Ishikawa (cell line): ENCODE results near the gene BTBD9.

ENCODE experiments used
- CEBPB ChIP-seq: IDR thresholded peaks from 2 replicates; pipeline ENCODE4 v1.6.1; 2012
- CREB1 ChIP-seq: IDR thresholded peaks from 2 replicates; pipeline ENCODE4 v1.6.1; 2012; ENCODE audit warnings: low read depth
- EGR1 ChIP-seq: IDR thresholded peaks from 2 replicates; pipeline ENCODE4 v1.6.1; 2012
- EP300 ChIP-seq: IDR thresholded peaks from 2 replicates; pipeline ENCODE4 v1.6.1; 2012; ENCODE audit warnings: borderline replicate concordance
- FOXM1 ChIP-seq: IDR thresholded peaks from 2 replicates; pipeline ENCODE4 v1.6.1; 2012; ENCODE audit warnings: low read depth, borderline replicate concordance
- NFIC ChIP-seq: IDR thresholded peaks from 2 replicates; pipeline ENCODE4 v1.6.1; 2012
- RAD21 ChIP-seq: IDR thresholded peaks from 2 replicates; pipeline ENCODE4 v1.6.1; 2012; ENCODE audit warnings: low read depth
- TAF1 ChIP-seq: IDR thresholded peaks from 2 replicates; pipeline ENCODE4 v1.6.1; 2012; ENCODE audit warnings: low read depth, mild to moderate bottlenecking
- TCF12 ChIP-seq: IDR thresholded peaks from 2 replicates; pipeline ENCODE4 v1.6.1; 2012; ENCODE audit warnings: low read depth
- TEAD4 ChIP-seq: IDR thresholded peaks from 2 replicates; pipeline ENCODE4 v1.6.1; 2012
- YY1 ChIP-seq: IDR thresholded peaks from 2 replicates; pipeline ENCODE4 v1.6.1; 2012; ENCODE audit warnings: low read depth
- ZBTB7A ChIP-seq: IDR thresholded peaks from 2 replicates; pipeline ENCODE4 v1.6.1; 2012; ENCODE audit warnings: low read depth
- TF ChIP-seq, protein P1 (sequence below): IDR thresholded peaks from 2 replicates; pipeline ENCODE4 v1.6.1; 2012
- TF ChIP-seq, protein P2 (sequence below): IDR thresholded peaks from 2 replicates; pipeline ENCODE4 v1.6.1; 2012; ENCODE audit warnings: low read depth, mild to moderate bottlenecking
- TF ChIP-seq, protein P3 (sequence below): IDR thresholded peaks from 2 replicates; pipeline ENCODE4 v1.6.1; 2012

BTBD9 gene

DNA sequence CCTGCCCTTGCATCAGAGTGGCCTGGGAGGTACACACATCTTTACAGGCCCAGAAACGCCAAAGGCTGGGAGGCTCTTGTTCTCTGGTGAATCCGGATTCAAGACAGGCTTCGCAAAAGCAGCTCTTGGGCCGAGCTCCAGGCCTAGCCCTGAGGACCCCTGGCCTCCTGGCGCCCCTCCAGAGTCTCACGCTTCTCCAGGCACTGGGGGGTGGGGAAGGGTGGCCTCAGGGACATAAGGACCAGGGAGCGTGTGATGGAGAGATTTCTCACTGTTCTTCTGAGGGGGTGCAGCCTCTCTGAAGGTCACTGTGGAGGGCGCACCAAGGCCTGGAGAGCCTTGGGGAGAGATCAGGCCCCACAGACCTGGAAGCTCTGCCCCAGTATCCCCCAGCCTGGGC, 471.0 kb downstream of the BTBD9 start:
- TF ChIP-seq ZBTB7A (no peak), YY1 (no peak), FOXM1 (no peak), RAD21 (no peak), TAF1 (no peak), EGR1 (no peak), NFIC (no peak), CEBPB (no peak), TCF12 (no peak), CREB1 (no peak), TEAD4 (no peak), EP300 (no peak)
- TF ChIP-seq, protein P1, sequence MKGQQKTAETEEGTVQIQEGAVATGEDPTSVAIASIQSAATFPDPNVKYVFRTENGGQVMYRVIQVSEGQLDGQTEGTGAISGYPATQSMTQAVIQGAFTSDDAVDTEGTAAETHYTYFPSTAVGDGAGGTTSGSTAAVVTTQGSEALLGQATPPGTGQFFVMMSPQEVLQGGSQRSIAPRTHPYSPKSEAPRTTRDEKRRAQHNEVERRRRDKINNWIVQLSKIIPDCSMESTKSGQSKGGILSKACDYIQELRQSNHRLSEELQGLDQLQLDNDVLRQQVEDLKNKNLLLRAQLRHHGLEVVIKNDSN: no peak
- TF ChIP-seq, protein P2, sequence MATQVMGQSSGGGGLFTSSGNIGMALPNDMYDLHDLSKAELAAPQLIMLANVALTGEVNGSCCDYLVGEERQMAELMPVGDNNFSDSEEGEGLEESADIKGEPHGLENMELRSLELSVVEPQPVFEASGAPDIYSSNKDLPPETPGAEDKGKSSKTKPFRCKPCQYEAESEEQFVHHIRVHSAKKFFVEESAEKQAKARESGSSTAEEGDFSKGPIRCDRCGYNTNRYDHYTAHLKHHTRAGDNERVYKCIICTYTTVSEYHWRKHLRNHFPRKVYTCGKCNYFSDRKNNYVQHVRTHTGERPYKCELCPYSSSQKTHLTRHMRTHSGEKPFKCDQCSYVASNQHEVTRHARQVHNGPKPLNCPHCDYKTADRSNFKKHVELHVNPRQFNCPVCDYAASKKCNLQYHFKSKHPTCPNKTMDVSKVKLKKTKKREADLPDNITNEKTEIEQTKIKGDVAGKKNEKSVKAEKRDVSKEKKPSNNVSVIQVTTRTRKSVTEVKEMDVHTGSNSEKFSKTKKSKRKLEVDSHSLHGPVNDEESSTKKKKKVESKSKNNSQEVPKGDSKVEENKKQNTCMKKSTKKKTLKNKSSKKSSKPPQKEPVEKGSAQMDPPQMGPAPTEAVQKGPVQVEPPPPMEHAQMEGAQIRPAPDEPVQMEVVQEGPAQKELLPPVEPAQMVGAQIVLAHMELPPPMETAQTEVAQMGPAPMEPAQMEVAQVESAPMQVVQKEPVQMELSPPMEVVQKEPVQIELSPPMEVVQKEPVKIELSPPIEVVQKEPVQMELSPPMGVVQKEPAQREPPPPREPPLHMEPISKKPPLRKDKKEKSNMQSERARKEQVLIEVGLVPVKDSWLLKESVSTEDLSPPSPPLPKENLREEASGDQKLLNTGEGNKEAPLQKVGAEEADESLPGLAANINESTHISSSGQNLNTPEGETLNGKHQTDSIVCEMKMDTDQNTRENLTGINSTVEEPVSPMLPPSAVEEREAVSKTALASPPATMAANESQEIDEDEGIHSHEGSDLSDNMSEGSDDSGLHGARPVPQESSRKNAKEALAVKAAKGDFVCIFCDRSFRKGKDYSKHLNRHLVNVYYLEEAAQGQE: no peak
- TF ChIP-seq, protein P3, sequence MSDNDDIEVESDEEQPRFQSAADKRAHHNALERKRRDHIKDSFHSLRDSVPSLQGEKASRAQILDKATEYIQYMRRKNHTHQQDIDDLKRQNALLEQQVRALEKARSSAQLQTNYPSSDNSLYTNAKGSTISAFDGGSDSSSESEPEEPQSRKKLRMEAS: no peak

DNA sequence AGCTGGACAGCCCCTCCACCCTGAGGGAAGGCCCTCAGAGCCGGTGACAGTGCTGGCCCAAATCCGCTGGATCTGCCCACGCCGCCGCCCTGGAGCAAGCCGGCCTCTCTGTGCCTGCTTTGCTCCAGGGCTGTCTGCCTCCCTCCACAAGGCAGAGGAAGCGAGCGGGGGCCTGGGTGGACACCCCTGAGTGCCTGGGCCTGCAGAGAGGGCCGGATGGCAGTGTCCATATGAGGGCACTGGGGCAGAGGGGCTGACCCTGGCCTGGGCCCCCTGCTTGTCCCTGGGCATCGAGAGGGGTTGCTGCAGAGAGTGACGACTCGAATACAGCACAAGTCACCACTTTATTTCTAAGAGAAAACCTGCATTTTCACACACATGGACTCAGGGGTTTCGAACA, 471.6 kb downstream of the BTBD9 start:
- TF ChIP-seq TEAD4 (no peak), CREB1 (no peak), TCF12 (no peak), FOXM1 (no peak), YY1 (no peak), EP300 (no peak), ZBTB7A (no peak), CEBPB (no peak), TAF1 (no peak), EGR1 (no peak), NFIC (no peak)
- TF ChIP-seq, protein P3: no peak
- TF ChIP-seq, protein P1: no peak
- TF ChIP-seq, protein P2: no peak

DNA sequence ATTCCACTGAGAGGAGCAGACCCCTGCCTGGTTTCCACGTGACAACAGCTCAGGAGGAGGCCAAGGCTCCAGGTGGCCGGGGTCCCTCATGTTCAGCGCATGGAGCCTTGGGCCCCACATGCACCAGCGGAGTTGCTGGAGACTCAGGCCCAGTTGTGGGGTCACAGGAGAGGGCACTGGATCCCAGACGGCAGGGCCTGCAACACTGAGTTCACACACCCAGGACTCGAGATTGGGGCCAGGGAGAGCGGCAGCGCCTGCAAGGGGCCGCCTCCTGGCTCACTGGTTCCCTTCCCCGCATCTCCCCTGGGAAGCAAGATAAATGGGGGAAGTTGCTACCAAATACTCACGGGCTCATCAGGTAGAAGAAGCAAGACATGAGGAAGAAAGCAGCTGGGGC, 472.1 kb downstream of the BTBD9 start:
- TF ChIP-seq FOXM1 (no peak), RAD21 (no peak), YY1 (no peak), CEBPB (no peak), TCF12 (no peak), TEAD4 (no peak), ZBTB7A (no peak), EGR1 (no peak)
- TF ChIP-seq, protein P1: no peak
- TF ChIP-seq, protein P2: no peak

DNA sequence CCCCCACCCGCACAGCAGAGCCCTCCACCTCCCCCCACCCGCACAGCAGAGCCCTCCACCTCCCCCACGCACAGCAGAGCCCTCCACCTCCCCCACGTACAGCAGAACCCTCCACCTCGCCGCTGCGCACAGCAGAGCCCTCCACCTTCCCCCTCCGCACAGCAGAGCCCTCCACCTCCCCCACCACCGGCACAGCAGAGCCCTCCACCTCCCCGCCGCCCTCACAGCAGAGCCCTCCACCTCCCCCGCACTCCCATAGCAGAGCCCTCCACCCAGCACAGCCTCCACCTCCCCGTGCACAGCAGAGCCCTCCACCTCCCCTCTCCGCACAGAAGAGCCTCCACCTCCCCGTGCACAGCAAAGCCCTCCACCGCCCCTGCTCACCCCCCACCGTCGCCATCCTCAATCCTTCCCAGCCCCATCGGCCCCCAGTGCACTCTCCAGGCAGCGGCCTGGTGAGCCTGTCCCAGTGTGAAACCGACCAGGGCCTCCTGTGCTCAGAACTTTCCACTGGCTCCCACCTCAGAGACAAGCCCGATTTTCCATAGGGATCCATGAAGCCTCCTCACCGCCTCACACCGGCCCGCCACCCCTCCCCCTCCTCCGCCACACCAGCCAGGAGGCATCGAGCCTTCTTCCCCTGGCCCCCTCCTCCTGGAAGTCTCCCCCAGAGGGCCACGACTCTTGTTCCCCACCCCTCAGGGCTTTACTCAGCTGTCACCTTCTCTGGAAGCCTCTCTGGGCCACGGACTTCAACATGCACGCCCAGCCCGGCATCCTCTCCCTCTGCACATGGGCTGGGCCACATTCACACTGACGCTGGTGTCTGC, 473.1 kb downstream of the BTBD9 start:
- TF ChIP-seq YY1 (no peak), TAF1 (no peak), EP300 (no peak), FOXM1 (no peak), CREB1 (no peak), RAD21 (no peak), TEAD4 (no peak), EGR1 (no peak), ZBTB7A (no peak), NFIC (no peak), CEBPB (no peak), TCF12 (no peak)
- TF ChIP-seq, protein P2: no peak
- TF ChIP-seq, protein P3: no peak
- TF ChIP-seq, protein P1: no peak
